A673 (cell line): Measurements from ENCODE around the gene TSKS.

ENCODE experiments used
- EZH2 ChIP-seq: fragments of 200-600 bp; sonication (generic); IDR thresholded peaks from 2 replicates; pipeline ENCODE4 v1.6.1; 2017; ENCODE audit warnings: borderline replicate concordance, low read depth, mild to moderate bottlenecking, mixed read lengths, antibody characterized with exemption, low read length; ENCODE audit not compliant: poor library complexity, severe bottlenecking
- TF ChIP-seq, protein P1 (sequence below): fragments of 300-800, 200-600 bp; sonication (generic); conservative IDR thresholded peaks from 2 replicates; pipeline ENCODE4 v1.5.1; 2017; ENCODE audit warnings: low read depth, mild to moderate bottlenecking, antibody characterized with exemption, low read length, moderate library complexity, mixed read lengths

GRCh38 chr19:49713236-49713845 lies 49.8 kb downstream of the TSKS start:
- TF ChIP-seq, protein P1, sequence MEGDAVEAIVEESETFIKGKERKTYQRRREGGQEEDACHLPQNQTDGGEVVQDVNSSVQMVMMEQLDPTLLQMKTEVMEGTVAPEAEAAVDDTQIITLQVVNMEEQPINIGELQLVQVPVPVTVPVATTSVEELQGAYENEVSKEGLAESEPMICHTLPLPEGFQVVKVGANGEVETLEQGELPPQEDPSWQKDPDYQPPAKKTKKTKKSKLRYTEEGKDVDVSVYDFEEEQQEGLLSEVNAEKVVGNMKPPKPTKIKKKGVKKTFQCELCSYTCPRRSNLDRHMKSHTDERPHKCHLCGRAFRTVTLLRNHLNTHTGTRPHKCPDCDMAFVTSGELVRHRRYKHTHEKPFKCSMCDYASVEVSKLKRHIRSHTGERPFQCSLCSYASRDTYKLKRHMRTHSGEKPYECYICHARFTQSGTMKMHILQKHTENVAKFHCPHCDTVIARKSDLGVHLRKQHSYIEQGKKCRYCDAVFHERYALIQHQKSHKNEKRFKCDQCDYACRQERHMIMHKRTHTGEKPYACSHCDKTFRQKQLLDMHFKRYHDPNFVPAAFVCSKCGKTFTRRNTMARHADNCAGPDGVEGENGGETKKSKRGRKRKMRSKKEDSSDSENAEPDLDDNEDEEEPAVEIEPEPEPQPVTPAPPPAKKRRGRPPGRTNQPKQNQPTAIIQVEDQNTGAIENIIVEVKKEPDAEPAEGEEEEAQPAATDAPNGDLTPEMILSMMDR, result no peak
- TF ChIP-seq EZH2, result no peak
